Measurements from ENCODE around the gene KPNA3.
"Not testable (repeated sequence)": the region's sequence is repeated elsewhere in the genome, so short reads cannot be mapped to it uniquely, and the experiment has no call there.

KPNA3 gene

GRCh38 chr13:49739498-49740187, 52.8 kb downstream of the KPNA3 start:
- DNase-seq = no peak

GRCh38 chr13:49733181-49733951, 59.1 kb downstream of the KPNA3 start:
- DNase-seq = no peak

GRCh38 chr13:49731766-49732165, 60.7 kb downstream of the KPNA3 start:
- DNase-seq = no peak

- no peak for DNase-seq
These were observed 75.9 kb downstream of the KPNA3 start for GRCh38 chr13:49716615-49717014.

GRCh38 chr13:49714757-49715156, 77.7 kb downstream of the KPNA3 start:
- no peak for DNase-seq

- no peak for DNase-seq
These were observed 81.1 kb downstream of the KPNA3 start for GRCh38 chr13:49711218-49711863.

GRCh38 chr13:49704264-49704663, 88.2 kb downstream of the KPNA3 start:
- DNase-seq = not testable (repeated sequence)

- no peak for DNase-seq
These were observed 91.0 kb downstream of the KPNA3 start for GRCh38 chr13:49701491-49701890.

GRCh38 chr13:49697468-49697867, 95.0 kb downstream of the KPNA3 start:
- no peak for DNase-seq

- no peak for DNase-seq
These were observed 98.0 kb downstream of the KPNA3 start for GRCh38 chr13:49694446-49694845.

GRCh38 chr13:49693877-49694276, 98.6 kb downstream of the KPNA3 start:
- DNase-seq = no peak

- no peak for DNase-seq
These were observed 99.2 kb downstream of the KPNA3 start for GRCh38 chr13:49693191-49693733.

GRCh38 chr13:49690995-49691784, 101.3 kb downstream of the KPNA3 start, which contains the start of gene EBPL:
EBPL (minus strand) TSS chr13:49691486; CDS start chr13:49691424, 62 bp downstream.
- peak; percentile 89 for DNase-seq

GRCh38 chr13:49690133-49690994, 102.1 kb downstream of the KPNA3 start:
- peak; percentile 73 for DNase-seq

GRCh38 chr13:49683489-49683888, 109.0 kb downstream of the KPNA3 start:
- no peak for DNase-seq

- peak; percentile 86 for DNase-seq
These were observed 110.5 kb downstream of the KPNA3 start for GRCh38 chr13:49681842-49682435.

- peak; percentile 2 for DNase-seq
These were observed 113.2 kb downstream of the KPNA3 start for GRCh38 chr13:49679246-49679645.

- DNase-seq = no peak
These were observed 114.1 kb downstream of the KPNA3 start for GRCh38 chr13:49678191-49678914.

GRCh38 chr13:49676581-49677298, 115.7 kb downstream of the KPNA3 start:
- DNase-seq = no peak

- no peak for DNase-seq
These were observed 121.7 kb downstream of the KPNA3 start for GRCh38 chr13:49670828-49671227.

Measured in NCI-H69 (cell line).